ENCODE data around the gene ITGAL. TPM values are rescaled to one million over a fixed set of nuclear protein-coding genes. Genes with fewer than 3 reads are reported as not detected.
"Not testable (repeated sequence)": the region's sequence is repeated elsewhere in the genome, so short reads cannot be mapped to it uniquely, and the experiment has no call there.

ITGAL gene
- total RNA-seq, 2 experiments from 2014 or later, result 274 to 285 TPM

DNA sequence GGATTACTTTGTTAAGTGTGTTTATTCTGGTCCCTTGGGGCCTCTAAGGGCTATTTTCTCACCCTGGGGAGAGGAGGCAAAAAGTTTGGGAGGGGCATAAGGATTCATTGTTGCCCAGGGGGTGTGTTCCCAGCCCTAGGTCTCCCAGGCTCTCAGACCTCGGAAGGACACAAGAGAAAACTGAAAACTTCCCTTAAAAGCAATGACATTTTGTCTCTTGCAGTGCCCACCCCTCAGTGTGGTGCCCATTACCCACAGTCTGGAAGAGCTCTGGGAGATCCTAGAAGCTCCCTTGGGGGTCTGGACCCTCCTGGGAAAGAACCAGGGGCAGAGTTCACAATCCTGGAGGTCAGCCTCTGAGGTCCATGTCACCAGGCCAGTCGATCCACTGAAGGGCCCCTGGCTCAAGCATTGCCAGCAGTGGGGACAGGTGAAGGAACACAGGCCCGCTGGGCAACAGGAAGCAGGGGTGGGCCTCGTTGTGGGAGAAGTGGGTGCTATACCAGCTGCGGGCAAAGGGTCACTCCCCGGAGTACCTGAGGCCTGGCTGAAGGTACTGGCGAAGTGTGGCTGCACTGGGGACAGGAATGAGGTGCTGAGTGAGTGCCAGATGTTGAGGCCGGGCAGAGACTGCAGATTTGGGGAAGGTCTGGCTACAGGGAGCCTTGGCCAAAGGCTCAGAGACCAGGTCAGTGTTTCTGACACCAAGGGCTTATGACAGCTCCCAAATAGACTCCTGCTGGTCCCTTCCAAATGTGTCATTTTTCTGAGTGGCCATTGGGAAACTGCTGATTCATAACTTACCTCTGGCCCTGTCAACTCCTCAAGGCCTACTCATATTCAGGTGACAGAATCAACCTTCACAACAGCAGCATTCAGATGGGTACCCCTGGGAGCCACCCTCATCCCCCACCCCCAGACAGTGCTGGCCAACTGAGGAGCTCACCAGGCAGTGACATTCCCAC lies 66.7 kb downstream of the ITGAL start:
- DNase-seq, result no peak
- POLR2A ChIA-PET, result interaction anchor here (0.6 to 1.2 kb wide), 4 partner anchors 13 to 95 kb away, joined by 3 read pairs; no protein-coding TSS in a partner anchor
- H3K9me3 Mint-ChIP-seq, result no peaks in the 10 kb centered on the region
- intact Hi-C loops (cut with micrococcal nuclease), result no loop called here
- CTCF ChIA-PET, result interaction anchor here (1.2 kb wide), 1 partner anchor 109 kb away, joined by 4 read pairs; the partner anchor contains the start of gene DCTPP1
- no peak overlapping the region for H3K27ac Mint-ChIP-seq
- H3K27me3 Mint-ChIP-seq, result no peaks in the 10 kb centered on the region
- H3K36me3 Mint-ChIP-seq (ENCODE audit: low read depth), result peaks cover 33% of the 10 kb centered on the region
- ATAC-seq, result no peak
- no peak overlapping the region for H3K4me3 Mint-ChIP-seq
- TF ChIP-seq, protein P1, sequence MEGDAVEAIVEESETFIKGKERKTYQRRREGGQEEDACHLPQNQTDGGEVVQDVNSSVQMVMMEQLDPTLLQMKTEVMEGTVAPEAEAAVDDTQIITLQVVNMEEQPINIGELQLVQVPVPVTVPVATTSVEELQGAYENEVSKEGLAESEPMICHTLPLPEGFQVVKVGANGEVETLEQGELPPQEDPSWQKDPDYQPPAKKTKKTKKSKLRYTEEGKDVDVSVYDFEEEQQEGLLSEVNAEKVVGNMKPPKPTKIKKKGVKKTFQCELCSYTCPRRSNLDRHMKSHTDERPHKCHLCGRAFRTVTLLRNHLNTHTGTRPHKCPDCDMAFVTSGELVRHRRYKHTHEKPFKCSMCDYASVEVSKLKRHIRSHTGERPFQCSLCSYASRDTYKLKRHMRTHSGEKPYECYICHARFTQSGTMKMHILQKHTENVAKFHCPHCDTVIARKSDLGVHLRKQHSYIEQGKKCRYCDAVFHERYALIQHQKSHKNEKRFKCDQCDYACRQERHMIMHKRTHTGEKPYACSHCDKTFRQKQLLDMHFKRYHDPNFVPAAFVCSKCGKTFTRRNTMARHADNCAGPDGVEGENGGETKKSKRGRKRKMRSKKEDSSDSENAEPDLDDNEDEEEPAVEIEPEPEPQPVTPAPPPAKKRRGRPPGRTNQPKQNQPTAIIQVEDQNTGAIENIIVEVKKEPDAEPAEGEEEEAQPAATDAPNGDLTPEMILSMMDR (IDR thresholded peaks at IDR 0.05), result no peak
- H3K4me1 Mint-ChIP-seq (ENCODE audit: low read depth), result peaks cover 21% of the 10 kb centered on the region

DNA sequence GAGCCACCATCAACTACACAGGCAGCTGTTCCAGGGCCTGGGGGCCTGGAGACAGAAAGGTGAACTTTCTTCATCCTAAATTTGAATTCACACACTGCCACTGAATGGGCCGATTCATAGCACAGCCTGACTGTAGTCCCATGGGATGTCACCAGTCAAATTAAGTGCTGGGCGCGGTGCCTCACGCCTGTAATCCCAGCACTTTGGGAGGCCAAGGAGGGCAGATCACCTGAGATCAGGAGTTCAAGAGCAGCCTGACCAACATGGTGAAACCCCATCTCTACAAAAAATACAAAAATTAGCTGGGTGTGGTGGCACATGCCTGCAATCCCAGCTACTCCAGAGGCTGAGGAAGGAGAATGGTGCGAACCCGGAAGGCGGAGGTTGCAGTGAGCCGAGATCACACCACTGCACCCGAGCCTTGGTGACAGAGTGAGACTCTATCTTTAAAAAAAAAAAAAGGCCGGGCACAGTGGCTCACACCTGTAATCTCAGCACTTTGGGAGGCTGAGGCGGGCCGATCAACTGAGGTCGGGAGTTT lies 67.5 kb downstream of the ITGAL start:
- H3K27me3 Mint-ChIP-seq; DNase-seq; H3K27ac Mint-ChIP-seq; ATAC-seq; H3K9me3 Mint-ChIP-seq; intact Hi-C loops (cut with micrococcal nuclease); H3K4me3 Mint-ChIP-seq: not testable (repeated sequence)
- peaks cover 21% of the 10 kb centered on the region for H3K4me1 Mint-ChIP-seq (ENCODE audit: low read depth)
- CTCF ChIA-PET, result interaction anchor here (1.2 kb wide), 2 partner anchors 76 to 110 kb away, joined by 4 to 5 read pairs; partner anchors contain the start of gene DCTPP1
- H3K36me3 Mint-ChIP-seq (ENCODE audit: low read depth), result peaks cover 31% of the 10 kb centered on the region
- POLR2A ChIA-PET, result interaction anchor here (0.6 to 1.2 kb wide), 5 partner anchors 12 to 95 kb away, joined by 3 to 4 read pairs (median 3); no protein-coding TSS in a partner anchor

DNA sequence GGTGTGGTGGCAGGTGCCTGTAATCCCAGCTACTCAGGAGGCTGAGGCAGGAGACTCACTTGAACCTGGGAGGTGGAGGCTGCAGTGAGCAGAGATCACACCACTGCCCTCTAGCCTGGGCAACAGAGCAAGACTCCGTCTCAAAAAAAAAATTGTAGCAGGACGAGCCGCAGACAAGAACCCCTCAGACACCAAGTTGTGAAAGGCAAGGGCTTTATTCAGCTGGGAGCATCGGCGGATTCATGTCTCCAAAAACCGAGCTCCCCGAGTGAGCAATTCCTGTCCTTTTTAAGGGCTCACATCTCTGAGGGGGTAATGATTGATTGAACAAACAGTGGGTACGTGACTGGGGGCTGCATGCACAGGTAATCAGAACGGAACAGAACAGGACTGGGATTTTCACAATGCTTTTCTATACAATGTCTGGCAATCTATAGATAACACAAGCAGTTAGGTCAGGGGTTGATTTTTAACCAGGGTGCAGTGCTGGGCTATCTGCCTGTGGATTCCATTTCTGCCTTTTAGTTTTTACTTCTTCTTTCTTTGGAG lies 68.4 kb downstream of the ITGAL start:
- H3K27ac Mint-ChIP-seq; H3K9me3 Mint-ChIP-seq; DNase-seq; H3K4me3 Mint-ChIP-seq; intact Hi-C loops (cut with micrococcal nuclease); ATAC-seq; H3K27me3 Mint-ChIP-seq: not testable (repeated sequence)
- POLR2A ChIA-PET, result interaction anchor here (0.6 to 2.6 kb wide), 2 partner anchors 16 to 85 kb away, joined by 4 to 7 read pairs; no protein-coding TSS in a partner anchor
- Mint-ChIP-seq H3K4me1 (ENCODE audit: low read depth) (peaks cover 19% of the 10 kb centered on the region), H3K36me3 (ENCODE audit: low read depth) (peaks cover 24% of the 10 kb centered on the region)
- CTCF ChIA-PET, result interaction anchor here (1.2 kb wide), 1 partner anchor 75 kb away, joined by 5 read pairs; no protein-coding TSS in a partner anchor

DNA sequence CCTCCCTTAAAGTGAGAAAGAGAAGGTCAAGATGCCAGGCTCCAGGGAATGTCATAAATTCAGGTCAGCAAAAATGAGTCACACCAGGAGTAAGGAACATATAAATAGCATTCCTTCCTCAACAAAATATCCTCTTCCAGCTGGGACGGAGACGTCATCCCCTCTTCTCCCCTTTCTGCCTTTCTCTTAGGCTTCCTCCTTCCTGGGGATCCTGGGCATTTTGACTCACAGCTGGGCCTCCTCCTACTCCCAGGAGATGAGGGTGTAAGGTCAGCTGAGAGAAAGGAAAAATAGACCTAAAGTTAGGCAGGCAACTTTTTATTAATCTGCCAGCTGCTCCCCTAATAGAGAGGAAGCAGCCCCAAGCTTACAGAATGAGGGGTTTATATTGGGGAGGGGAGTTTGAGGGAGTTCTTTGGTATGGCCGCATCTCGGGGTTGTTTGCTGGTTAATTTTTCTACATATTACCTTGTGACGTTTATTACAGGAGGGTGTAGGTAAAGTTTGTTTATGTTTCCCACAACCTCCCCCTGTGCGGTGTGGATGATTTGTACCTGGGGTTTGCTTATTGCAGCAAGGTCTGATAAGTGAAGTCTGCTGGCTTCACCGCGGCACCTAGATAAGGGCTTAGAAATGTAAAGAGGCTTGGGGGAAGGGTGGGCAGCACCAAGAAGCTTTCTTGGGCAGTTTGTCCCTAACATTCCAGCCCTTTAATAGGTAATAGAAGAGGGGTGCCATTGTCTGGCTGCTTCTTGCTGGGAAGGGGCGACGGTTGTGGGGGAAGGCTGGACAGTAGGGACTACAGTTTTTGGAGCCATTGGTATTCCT lies 69.2 kb downstream of the ITGAL start:
- Mint-ChIP-seq H3K4me3 (no peak overlapping the region), H3K27ac (no peak overlapping the region), H3K36me3 (ENCODE audit: low read depth) (peaks cover 17% of the 10 kb centered on the region), H3K9me3 (no peaks in the 10 kb centered on the region), H3K27me3 (no peaks in the 10 kb centered on the region), H3K4me1 (ENCODE audit: low read depth) (peaks cover 13% of the 10 kb centered on the region)
- TF ChIP-seq, protein P1 (IDR thresholded peaks at IDR 0.05), result no peak
- DNase-seq (no peak), ATAC-seq (no peak)
- POLR2A ChIA-PET, result interaction anchor here (0.6 to 2.6 kb wide), 2 partner anchors 16 to 49 kb away, joined by 3 to 7 read pairs; no protein-coding TSS in a partner anchor
- intact Hi-C loops (cut with micrococcal nuclease), result no loop called here
- CTCF ChIA-PET, result interaction anchor here (1.0 to 1.2 kb wide), 2 partner anchors 73 to 74 kb away, joined by 3 to 5 read pairs; no protein-coding TSS in a partner anchor

DNA sequence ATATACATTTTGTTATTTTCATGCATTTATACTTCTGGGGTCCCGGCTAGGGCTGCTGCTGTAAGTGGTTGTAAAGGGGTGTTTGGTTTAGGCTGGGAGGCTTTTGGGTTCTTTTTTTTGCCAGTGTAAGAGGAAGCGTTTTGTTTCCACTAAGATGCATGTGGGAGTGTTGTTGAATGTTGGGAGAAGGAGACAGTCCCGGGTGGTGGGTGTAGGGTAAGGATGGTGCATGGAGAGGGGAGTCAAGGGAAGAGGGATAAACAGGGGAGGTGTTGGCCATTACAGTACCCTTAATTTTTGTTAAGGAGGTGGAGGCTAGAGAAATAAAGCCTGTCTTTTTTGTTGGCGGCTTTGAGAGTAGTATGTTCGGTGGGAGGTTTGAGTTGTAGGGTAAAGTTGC lies 70.5 kb downstream of the ITGAL start:
- Mint-ChIP-seq H3K4me1 (ENCODE audit: low read depth) (peaks cover 4% of the 10 kb centered on the region), H3K27me3 (no peaks in the 10 kb centered on the region), H3K9me3 (no peaks in the 10 kb centered on the region), H3K36me3 (ENCODE audit: low read depth) (peaks cover 5% of the 10 kb centered on the region), H3K27ac (no peak overlapping the region), H3K4me3 (no peak overlapping the region)
- POLR2A ChIA-PET, result interaction anchor here (1.2 to 4.3 kb wide), 3 partner anchors 9 to 14 kb away, joined by 3 to 29 read pairs (median 7); partner anchors contain the start of gene ZNF747
- CTCF ChIA-PET, result interaction anchor here (1.0 to 1.5 kb wide), 2 partner anchors 8 to 72 kb away, joined by 3 to 6 read pairs; no protein-coding TSS in a partner anchor
- intact Hi-C loops (cut with micrococcal nuclease), result no loop called here
- DNase-seq, result no peak
- TF ChIP-seq, protein P1 (IDR thresholded peaks at IDR 0.05), result no peak
- no peak for ATAC-seq
